Measurements from ENCODE around the gene TMED8. TPM values are rescaled to one million over a fixed set of nuclear protein-coding genes. Genes with fewer than 3 reads are reported as not detected.

TMED8 gene
- total and polyA plus RNA-seq, 10 of the 15 experiments (the other 5 are each of a cell fraction or from before 2014, with no cell fraction given), result 7.3 to 39.1 (median 26.1) TPM

Other genes with a start within 250 kb of the TMED8 start
Only the 7 nearest of the 11 such genes appear.
- not detected in 2 replicates for gene NGB, start 105.9 kb downstream of the TMED8 start, total RNA-seq (2014; rRNA removed)
- gene NGB, start 105.9 kb downstream of the TMED8 start, total RNA-seq (2014; rRNA removed; fragmentation: Illumina TruSeq; extraction: Trizol), result not detected in 2 replicates
- gene NGB, start 105.9 kb downstream of the TMED8 start, total RNA-seq (2021), result not detected in 2 replicates
- 0.10 and 0.19 TPM in 2 replicates for gene NGB, start 105.9 kb downstream of the TMED8 start, polyA plus RNA-seq (2011; rRNA removed)
- gene NGB, start 105.9 kb downstream of the TMED8 start, polyA plus RNA-seq (2014; fragmentation: Illumina TruSeq; extraction: Trizol), result not detected in 2 replicates
- gene NGB, start 105.9 kb downstream of the TMED8 start, polyA plus RNA-seq (2014; fragmentation: Nextera tagmentation; extraction: Ambion mirVana), result not detected
- gene NGB, start 105.9 kb downstream of the TMED8 start, polyA plus RNA-seq (2014; rRNA removed), result 0.06 TPM in 1 of 2 replicates, not detected in the other
- gene NGB, start 105.9 kb downstream of the TMED8 start, polyA plus RNA-seq (2016; fragmentation: Nextera tagmentation; extraction: Ambion mirVana), result not detected
- gene POMT2, start 56.2 kb downstream of the TMED8 start, total RNA-seq (2014; rRNA removed), result 3.3 and 6.0 TPM in 2 replicates
- gene POMT2, start 56.2 kb downstream of the TMED8 start, total RNA-seq (2014; rRNA removed; fragmentation: Illumina TruSeq; extraction: Trizol), result 4.9 and 5.3 TPM in 2 replicates
- gene POMT2, start 56.2 kb downstream of the TMED8 start, total RNA-seq (2021), result 13.9 TPM in 2 replicates
- gene POMT2, start 56.2 kb downstream of the TMED8 start, polyA plus RNA-seq (2011; rRNA removed), result 8.8 and 11.2 TPM in 2 replicates
- gene POMT2, start 56.2 kb downstream of the TMED8 start, polyA plus RNA-seq (2014; fragmentation: Illumina TruSeq; extraction: Trizol), result 5.3 and 10.6 TPM in 2 replicates
- gene POMT2, start 56.2 kb downstream of the TMED8 start, polyA plus RNA-seq (2014; fragmentation: Nextera tagmentation; extraction: Ambion mirVana), result under 1 TPM; 0.23 to 0.99 TPM
- gene POMT2, start 56.2 kb downstream of the TMED8 start, polyA plus RNA-seq (2014; rRNA removed), result 7.0 and 9.7 TPM in 2 replicates
- 1 to 10 TPM; 7.2 to 9.6 TPM for gene POMT2, start 56.2 kb downstream of the TMED8 start, polyA plus RNA-seq (2016; fragmentation: Nextera tagmentation; extraction: Ambion mirVana)
- gene GSTZ1, start 56.1 kb downstream of the TMED8 start, total RNA-seq (2014; rRNA removed), result 33.4 and 38.7 TPM in 2 replicates
- gene GSTZ1, start 56.1 kb downstream of the TMED8 start, total RNA-seq (2014; rRNA removed; fragmentation: Illumina TruSeq; extraction: Trizol), result 33.3 and 33.7 TPM in 2 replicates
- 24.9 and 26.9 TPM in 2 replicates for gene GSTZ1, start 56.1 kb downstream of the TMED8 start, total RNA-seq (2021)
- gene GSTZ1, start 56.1 kb downstream of the TMED8 start, polyA plus RNA-seq (2011; rRNA removed), result 8.6 and 21.4 TPM in 2 replicates
- gene GSTZ1, start 56.1 kb downstream of the TMED8 start, polyA plus RNA-seq (2014; fragmentation: Illumina TruSeq; extraction: Trizol), result 25.5 and 34.7 TPM in 2 replicates
- 10 to 100 TPM; 17.9 to 25.4 TPM for gene GSTZ1, start 56.1 kb downstream of the TMED8 start, polyA plus RNA-seq (2014; fragmentation: Nextera tagmentation; extraction: Ambion mirVana)
- gene GSTZ1, start 56.1 kb downstream of the TMED8 start, polyA plus RNA-seq (2014; rRNA removed), result 28.3 and 30.5 TPM in 2 replicates
- gene GSTZ1, start 56.1 kb downstream of the TMED8 start, polyA plus RNA-seq (2016; fragmentation: Nextera tagmentation; extraction: Ambion mirVana), result 10 to 100 TPM; 27.4 to 33.5 TPM
- 0.27 and 0.96 TPM in 2 replicates for gene SAMD15, start 285 bp upstream of the TMED8 start, total RNA-seq (2014; rRNA removed)
- 0.98 and 1.9 TPM in 2 replicates for gene SAMD15, start 285 bp upstream of the TMED8 start, total RNA-seq (2014; rRNA removed; fragmentation: Illumina TruSeq; extraction: Trizol)
- 0.74 and 1.1 TPM in 2 replicates for gene SAMD15, start 285 bp upstream of the TMED8 start, total RNA-seq (2021)
- gene SAMD15, start 285 bp upstream of the TMED8 start, polyA plus RNA-seq (2011; rRNA removed), result 0.33 and 1.1 TPM in 2 replicates
- 0.78 and 1.1 TPM in 2 replicates for gene SAMD15, start 285 bp upstream of the TMED8 start, polyA plus RNA-seq (2014; fragmentation: Illumina TruSeq; extraction: Trizol)
- gene SAMD15, start 285 bp upstream of the TMED8 start, polyA plus RNA-seq (2014; fragmentation: Nextera tagmentation; extraction: Ambion mirVana), result under 1 TPM; 0.63 to 0.93 TPM
- gene SAMD15, start 285 bp upstream of the TMED8 start, polyA plus RNA-seq (2014; rRNA removed), result 0.38 and 2.0 TPM in 2 replicates
- 1 to 10 TPM; 1.2 to 1.5 TPM for gene SAMD15, start 285 bp upstream of the TMED8 start, polyA plus RNA-seq (2016; fragmentation: Nextera tagmentation; extraction: Ambion mirVana)
- gene NOXRED1, start 46.4 kb upstream of the TMED8 start, total RNA-seq (2014; rRNA removed), result 0.11 and 0.17 TPM in 2 replicates
- gene NOXRED1, start 46.4 kb upstream of the TMED8 start, total RNA-seq (2014; rRNA removed; fragmentation: Illumina TruSeq; extraction: Trizol), result 0.13 and 0.14 TPM in 2 replicates
- 0.21 and 0.45 TPM in 2 replicates for gene NOXRED1, start 46.4 kb upstream of the TMED8 start, total RNA-seq (2021)
- gene NOXRED1, start 46.4 kb upstream of the TMED8 start, polyA plus RNA-seq (2011; rRNA removed), result 0.62 and 0.98 TPM in 2 replicates
- gene NOXRED1, start 46.4 kb upstream of the TMED8 start, polyA plus RNA-seq (2014; fragmentation: Illumina TruSeq; extraction: Trizol), result 0.21 and 0.22 TPM in 2 replicates
- gene NOXRED1, start 46.4 kb upstream of the TMED8 start, polyA plus RNA-seq (2014; fragmentation: Nextera tagmentation; extraction: Ambion mirVana), result under 1 TPM; 0.07 to 0.14 TPM
- gene NOXRED1, start 46.4 kb upstream of the TMED8 start, polyA plus RNA-seq (2014; rRNA removed), result 0.10 TPM in 1 of 2 replicates, not detected in the other
- under 1 TPM; 0.06 to 0.13 TPM for gene NOXRED1, start 46.4 kb upstream of the TMED8 start, polyA plus RNA-seq (2016; fragmentation: Nextera tagmentation; extraction: Ambion mirVana)
- 18.6 and 27.3 TPM in 2 replicates for gene VIPAS39, start 80.5 kb upstream of the TMED8 start, total RNA-seq (2014; rRNA removed)
- gene VIPAS39, start 80.5 kb upstream of the TMED8 start, total RNA-seq (2014; rRNA removed; fragmentation: Illumina TruSeq; extraction: Trizol), result 18.8 and 21.7 TPM in 2 replicates
- 16.3 and 18.3 TPM in 2 replicates for gene VIPAS39, start 80.5 kb upstream of the TMED8 start, total RNA-seq (2021)
- gene VIPAS39, start 80.5 kb upstream of the TMED8 start, polyA plus RNA-seq (2011; rRNA removed), result 38.4 and 38.8 TPM in 2 replicates
- 27.8 and 44.8 TPM in 2 replicates for gene VIPAS39, start 80.5 kb upstream of the TMED8 start, polyA plus RNA-seq (2014; fragmentation: Illumina TruSeq; extraction: Trizol)
- 10 to 100 TPM in 1 of 2 experiments, 1 to 10 TPM in 1; 6.7 to 10.5 TPM for gene VIPAS39, start 80.5 kb upstream of the TMED8 start, polyA plus RNA-seq (2014; fragmentation: Nextera tagmentation; extraction: Ambion mirVana)
- gene VIPAS39, start 80.5 kb upstream of the TMED8 start, polyA plus RNA-seq (2014; rRNA removed), result 16.4 and 18.6 TPM in 2 replicates
- 10 to 100 TPM; 15.1 to 18.0 TPM for gene VIPAS39, start 80.5 kb upstream of the TMED8 start, polyA plus RNA-seq (2016; fragmentation: Nextera tagmentation; extraction: Ambion mirVana)
- 151 and 175 TPM in 2 replicates for gene AHSA1, start 81.0 kb upstream of the TMED8 start, total RNA-seq (2014; rRNA removed)
- gene AHSA1, start 81.0 kb upstream of the TMED8 start, total RNA-seq (2014; rRNA removed; fragmentation: Illumina TruSeq; extraction: Trizol), result 211 and 243 TPM in 2 replicates
- 165 and 174 TPM in 2 replicates for gene AHSA1, start 81.0 kb upstream of the TMED8 start, total RNA-seq (2021)
- gene AHSA1, start 81.0 kb upstream of the TMED8 start, polyA plus RNA-seq (2011; rRNA removed), result 194 and 197 TPM in 2 replicates
- 295 and 366 TPM in 2 replicates for gene AHSA1, start 81.0 kb upstream of the TMED8 start, polyA plus RNA-seq (2014; fragmentation: Illumina TruSeq; extraction: Trizol)
- 10 to 100 TPM; 51.8 to 98.3 TPM for gene AHSA1, start 81.0 kb upstream of the TMED8 start, polyA plus RNA-seq (2014; fragmentation: Nextera tagmentation; extraction: Ambion mirVana)
- gene AHSA1, start 81.0 kb upstream of the TMED8 start, polyA plus RNA-seq (2014; rRNA removed), result 201 and 205 TPM in 2 replicates
- gene AHSA1, start 81.0 kb upstream of the TMED8 start, polyA plus RNA-seq (2016; fragmentation: Nextera tagmentation; extraction: Ambion mirVana), result 100 to 1,000 TPM; 252 to 261 TPM